PC-9 (cell line): ENCODE measurements around the gene FN3KRP.

Experiments used
- EZH2 ChIP-seq: fragments of 200-600 bp; sonication (generic); IDR thresholded peaks from 2 replicates; pipeline ENCODE4 v1.8.0; 2017; ENCODE audit warnings: antibody characterized with exemption, low read depth
- TF ChIP-seq, protein P1 (sequence below): fragments of 200-600 bp; sonication (generic); conservative IDR thresholded peaks from 2 replicates; pipeline ENCODE4 v1.6.1; 2017; ENCODE audit warnings: mixed run types, antibody characterized with exemption, mild to moderate bottlenecking, moderate library complexity

DNA sequence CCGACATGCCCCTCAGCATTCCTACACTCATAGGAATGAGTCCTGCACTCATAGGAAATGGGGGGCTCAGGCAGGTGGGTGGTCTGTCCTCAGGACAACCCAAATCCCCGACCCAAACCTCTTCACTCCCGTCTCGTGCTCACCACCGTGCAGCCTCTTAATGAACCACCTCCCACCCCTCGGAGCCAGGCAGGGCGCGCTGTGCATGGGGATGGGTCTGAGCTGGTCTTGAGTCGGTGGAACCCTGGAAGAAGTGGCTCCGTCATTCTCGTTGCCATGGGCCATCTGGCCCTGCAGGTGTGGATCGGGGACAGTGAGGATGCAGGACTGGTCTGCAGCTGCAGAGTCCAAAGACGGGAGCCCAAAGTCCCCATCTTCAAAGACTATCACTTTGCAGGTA is 11.6 kb upstream of the FN3KRP start:
- TF ChIP-seq, protein P1, sequence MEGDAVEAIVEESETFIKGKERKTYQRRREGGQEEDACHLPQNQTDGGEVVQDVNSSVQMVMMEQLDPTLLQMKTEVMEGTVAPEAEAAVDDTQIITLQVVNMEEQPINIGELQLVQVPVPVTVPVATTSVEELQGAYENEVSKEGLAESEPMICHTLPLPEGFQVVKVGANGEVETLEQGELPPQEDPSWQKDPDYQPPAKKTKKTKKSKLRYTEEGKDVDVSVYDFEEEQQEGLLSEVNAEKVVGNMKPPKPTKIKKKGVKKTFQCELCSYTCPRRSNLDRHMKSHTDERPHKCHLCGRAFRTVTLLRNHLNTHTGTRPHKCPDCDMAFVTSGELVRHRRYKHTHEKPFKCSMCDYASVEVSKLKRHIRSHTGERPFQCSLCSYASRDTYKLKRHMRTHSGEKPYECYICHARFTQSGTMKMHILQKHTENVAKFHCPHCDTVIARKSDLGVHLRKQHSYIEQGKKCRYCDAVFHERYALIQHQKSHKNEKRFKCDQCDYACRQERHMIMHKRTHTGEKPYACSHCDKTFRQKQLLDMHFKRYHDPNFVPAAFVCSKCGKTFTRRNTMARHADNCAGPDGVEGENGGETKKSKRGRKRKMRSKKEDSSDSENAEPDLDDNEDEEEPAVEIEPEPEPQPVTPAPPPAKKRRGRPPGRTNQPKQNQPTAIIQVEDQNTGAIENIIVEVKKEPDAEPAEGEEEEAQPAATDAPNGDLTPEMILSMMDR = no peak
- no peak for TF ChIP-seq EZH2
